CD14-positive monocyte (primary cell): ENCODE results near the gene GYS2. TPM values are rescaled to one million over a fixed set of nuclear protein-coding genes. Genes with fewer than 3 reads are reported as not detected.

Experiments used
- DNase-seq, 3 donors: peaks; one replicate each; pipeline ENCODE4 v3.0.0-alpha.2; 2011 to 2022
- H2AFZ ChIP-seq: 2 replicates; pipeline ENCODE4 v1.6.0; 2012; ENCODE audit warnings: mild to moderate bottlenecking, low read depth, low read length, inconsistent platforms; ENCODE audit not compliant: insufficient read depth, poor library complexity, severe bottlenecking
- H3K27ac ChIP-seq, 2 donors: 1 replicate in 1 of 2; 2 replicates in 1 of 2; pipeline ENCODE4 v1.5.1; 2012 to 2013; ENCODE audit warnings: low read length in 2 of 2, control low read depth in 1 of 2, inconsistent platforms in 1 of 2, low read depth in 1 of 2, mild to moderate bottlenecking in 1 of 2
- H3K27me3 ChIP-seq, 2 donors: one replicate each; pipeline versions ENCODE4 v1.6.0 to v1.6.1; 2011 to 2013; ENCODE audit warnings: low read length in 2 of 2; ENCODE audit not compliant: control insufficient read depth in 2 of 2, insufficient read depth in 2 of 2
- H3K36me3 ChIP-seq, 2 donors: replicated peaks in 1 of 2; 1 replicate in 1 of 2; 2 replicates in 1 of 2; pipeline versions ENCODE4 v1.5.1 to v1.6.1; 2012 to 2013; ENCODE audit warnings: low read length in 2 of 2, control low read depth in 1 of 2, inconsistent platforms in 1 of 2, mild to moderate bottlenecking in 1 of 2; ENCODE audit not compliant: insufficient read depth in 2 of 2, control insufficient read depth in 1 of 2
- H3K4me1 ChIP-seq, 2 donors: 1 replicate in 1 of 2; 2 replicates in 1 of 2; pipeline versions ENCODE4 v1.5.1 to v1.6.1; 2012 to 2013; ENCODE audit warnings: low read length in 2 of 2, control low read depth in 1 of 2, inconsistent platforms in 1 of 2, mild to moderate bottlenecking in 1 of 2, moderate library complexity in 1 of 2; ENCODE audit not compliant: insufficient read depth in 2 of 2, control insufficient read depth in 1 of 2
- H3K4me2 ChIP-seq: replicated peaks from 2 replicates; pipeline ENCODE3; 2012; ENCODE audit warnings: low read length, moderate library complexity, mild to moderate bottlenecking; ENCODE audit not compliant: poor library complexity, severe bottlenecking; ENCODE audit errors: extremely low read depth
- H3K4me3 ChIP-seq, 3 experiments: fragments of 200-600 bp in 1 of 3; sonication (generic) in 1 of 3; replicated peaks in 1 of 3; 1 replicate in 2 of 3; 2 replicates in 1 of 3; pipeline ENCODE4 v1.5.1; 2011 to 2013; ENCODE audit warnings: low read length in 3 of 3, mild to moderate bottlenecking in 3 of 3, control low read depth in 2 of 3, low read depth in 2 of 3, inconsistent platforms in 1 of 3, moderate library complexity in 1 of 3
- H3K79me2 ChIP-seq: 2 replicates; pipeline ENCODE4 v1.6.0; 2012; ENCODE audit warnings: mild to moderate bottlenecking, control low read depth, inconsistent platforms, low read length, moderate library complexity; ENCODE audit not compliant: insufficient read depth
- H3K9ac ChIP-seq: 2 replicates; pipeline ENCODE4 v1.6.0; 2017; ENCODE audit warnings: low read length, mild to moderate bottlenecking; ENCODE audit not compliant: insufficient read depth, poor library complexity, severe bottlenecking
- H3K9me3 ChIP-seq, 2 donors: replicated peaks in 1 of 2; 1 replicate in 1 of 2; 2 replicates in 1 of 2; pipeline versions ENCODE4 v1.5.1 to v1.6.1; 2012 to 2013; ENCODE audit warnings: low read length in 2 of 2, control low read depth in 1 of 2; ENCODE audit not compliant: control insufficient read depth in 1 of 2, insufficient read depth in 1 of 2
- H4K20me1 ChIP-seq: 2 replicates; pipeline ENCODE4 v1.6.0; 2012; ENCODE audit warnings: mild to moderate bottlenecking, low read length, control low read depth, moderate library complexity; ENCODE audit not compliant: insufficient read depth
- H3K27ac Mint-ChIP-seq, 7 donors: one replicate each; pipeline ENCODE4 v1.8.0; 2020; ENCODE audit warnings: mild to moderate bottlenecking in 7 of 7, mixed read lengths in 7 of 7, moderate library complexity in 6 of 7, inconsistent platforms in 2 of 7
- H3K27me3 Mint-ChIP-seq, 3 donors: one replicate each; pipeline ENCODE4 v1.8.0; 2021 to 2022; ENCODE audit warnings: low read depth in 3 of 3, mild to moderate bottlenecking in 3 of 3, mixed read lengths in 3 of 3, moderate library complexity in 3 of 3, inconsistent platforms in 1 of 3
- H3K36me3 Mint-ChIP-seq, 2 donors: one replicate each; pipeline ENCODE4 v1.8.0; 2020; ENCODE audit warnings: mixed read lengths in 2 of 2, inconsistent platforms in 1 of 2, mild to moderate bottlenecking in 1 of 2
- H3K4me1 Mint-ChIP-seq: one replicate; pipeline ENCODE4 v1.8.0; 2020; ENCODE audit warnings: mild to moderate bottlenecking, mixed read lengths
- H3K4me3 Mint-ChIP-seq, 2 donors: one replicate each; pipeline ENCODE4 v1.8.0; 2020; ENCODE audit warnings: mild to moderate bottlenecking in 2 of 2, mixed read lengths in 2 of 2, moderate library complexity in 1 of 2
- H3K9me3 Mint-ChIP-seq, 7 donors: one replicate each; pipeline ENCODE4 v1.8.0; 2020 to 2022; ENCODE audit warnings: mixed read lengths in 7 of 7, mild to moderate bottlenecking in 6 of 7, moderate library complexity in 6 of 7, inconsistent platforms in 2 of 7
- CTCF ChIP-seq: fragments of 200-600 bp; IDR thresholded peaks from one replicate; pipeline ENCODE4 v1.8.0; 2022; ENCODE audit warnings: antibody characterized with exemption, mild to moderate bottlenecking
- WGBS: methylation state at CpG from one replicate; pipeline ENCODE4 v1.1.5; 2013; ENCODE audit warnings: missing lambda C conversion rate; ENCODE audit not compliant: insufficient coverage; 5-methylcytosine and 5-hydroxymethylcytosine counted together
- intact Hi-C, 2 donors: fragments of 100-400 bp; cut with micrococcal nuclease; formaldehyde crosslinking; loops; one replicate each; pipeline versions ENCODE4 v1.15.0 to v1.15.1; 2023
- polyA plus RNA-seq, 3 donors: library from polyadenylated mRNA; depleted of rRNA in 1 of 3; unstranded in 2 of 3; stranded (reverse) in 1 of 3; fragments of 300-500 nt in 2 of 3; fragments of >200 nt in 1 of 3; fragmentation: Illumina TruSeq in 2 of 3; gene quantifications; 1 replicate in 2 of 3; 2 replicates in 1 of 3; pipeline ENCODE4 v1.2.3, GENCODE V29; 2012 to 2021

The GYS2 gene
- polyA plus RNA-seq, 3 donors = not detected

GRCh38 chr12:21526053-21526452, 78.6 kb downstream of the GYS2 start, which contains the start of gene SPX:
TSS of gene SPX (plus strand) at chr12:21526296. CDS start at chr12:21526473, 177 bp downstream.
- H3K9me3 ChIP-seq = peaks cover 0 to 7% of the 10 kb centered on the region in 2 donors
- Mint-ChIP-seq H3K4me1 (peaks cover 6% of the 10 kb centered on the region), H3K27ac (peak within 1 kb of the TSS in 1 of 7 donors; percentile 19), H3K36me3 (no peaks in the 10 kb centered on the region), H3K4me3 (peak within 1 kb of the TSS in 1 of 2 donors; percentile 80), H3K27me3 (peaks cover 47 to 61% (median 50%) of the 10 kb centered on the region in 3 donors), H3K9me3 (peaks cover 2 to 5% (median 4%) of the 10 kb centered on the region in 7 donors)
- H3K27ac ChIP-seq = no peak within 1 kb of the TSS
- H3K4me2 ChIP-seq = no peak within 1 kb of the TSS
- no CpG with 5 or more reads among the region's 1 CpG for WGBS
- no peaks in the 10 kb centered on the region for H4K20me1 ChIP-seq
- no peaks in the 10 kb centered on the region for H3K79me2 ChIP-seq
- intact Hi-C loops = no loop called here
- no peak within 1 kb of the TSS for H3K9ac ChIP-seq
- peaks cover 56 to 59% of the 10 kb centered on the region in 2 donors for H3K27me3 ChIP-seq
- no peak for TF ChIP-seq CTCF
- no peak within 1 kb of the TSS for H3K4me3 ChIP-seq
- H3K4me1 ChIP-seq = peaks cover 9 to 11% of the 10 kb centered on the region in 2 donors
- peak within 1 kb of the TSS; percentile 64 for H2AFZ ChIP-seq
- no peaks in the 10 kb centered on the region for H3K36me3 ChIP-seq
- no peak for DNase-seq

DNA sequence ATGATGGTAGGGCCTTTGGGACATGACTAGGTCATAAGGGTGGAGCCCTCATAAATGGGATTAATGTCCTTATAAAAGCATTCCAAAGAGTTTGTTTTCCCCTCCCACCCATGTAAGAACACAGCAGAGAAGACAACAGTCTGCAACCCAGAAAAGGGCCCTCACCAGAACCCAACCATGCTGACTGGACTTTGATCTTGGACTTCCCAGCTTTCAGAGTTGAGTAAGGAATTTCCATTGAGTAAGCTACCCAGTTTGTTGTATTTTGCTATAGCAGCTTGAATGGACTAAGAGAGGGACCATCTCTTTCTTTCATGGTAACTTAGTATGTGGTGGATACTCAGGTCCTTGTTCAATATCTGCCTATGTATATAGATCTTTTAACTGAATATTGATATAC, 81.5 kb downstream of the GYS2 start:
- Mint-ChIP-seq H3K36me3 (peaks cover 3 to 7% of the 10 kb centered on the region in 2 donors), H3K4me1 (peaks cover 6% of the 10 kb centered on the region), H3K27me3 (peaks cover 27 to 38% (median 34%) of the 10 kb centered on the region in 3 donors), H3K4me3 (no peak overlapping the region), H3K9me3 (peaks cover 2 to 5% (median 4%) of the 10 kb centered on the region in 7 donors), H3K27ac (no peak overlapping the region)
- no peak for TF ChIP-seq CTCF
- H4K20me1 ChIP-seq = no peaks in the 10 kb centered on the region
- intact Hi-C loops = no loop called here
- no peak overlapping the region for H3K9ac ChIP-seq
- H3K27me3 ChIP-seq = peaks cover 31 to 36% of the 10 kb centered on the region in 2 donors
- H3K36me3 ChIP-seq = peaks cover 0 to 4% of the 10 kb centered on the region in 2 donors
- H3K79me2 ChIP-seq = no peaks in the 10 kb centered on the region
- H3K4me2 ChIP-seq = no peak overlapping the region
- DNase-seq = no peak
- no peak overlapping the region for H3K27ac ChIP-seq
- H3K4me3 ChIP-seq = no peak overlapping the region
- H3K9me3 ChIP-seq = peaks cover 0 to 7% of the 10 kb centered on the region in 2 donors
- no peak overlapping the region for H2AFZ ChIP-seq
- H3K4me1 ChIP-seq = peaks cover 9 to 11% of the 10 kb centered on the region in 2 donors
